Measurements from ENCODE around the gene DCX.
"Not testable (repeated sequence)": the region's sequence is repeated elsewhere in the genome, so short reads cannot be mapped to it uniquely, and the experiment has no call there.

The DCX gene

GRCh38 chrX:111372086-111372485 lies 39.9 kb downstream of the DCX start:
- DNase-seq (ENCODE audit: low read depth in 2 of 2): no peak

GRCh38 chrX:111365770-111366325 lies 46.1 kb downstream of the DCX start:
- no peak for DNase-seq (ENCODE audit: low read depth in 2 of 2)

- DNase-seq (ENCODE audit: low read depth in 2 of 2): no peak
Observed at GRCh38 chrX:111363741-111364140, 48.3 kb downstream of the DCX start.

- no peak for DNase-seq (ENCODE audit: low read depth in 2 of 2)
Observed at GRCh38 chrX:111361751-111362150, 50.2 kb downstream of the DCX start.

GRCh38 chrX:111360839-111361238 lies 51.2 kb downstream of the DCX start:
- no peak for DNase-seq (ENCODE audit: low read depth in 2 of 2)

- no peak for DNase-seq (ENCODE audit: low read depth in 2 of 2)
Observed at GRCh38 chrX:111355523-111356115, 56.4 kb downstream of the DCX start.

- no peak for DNase-seq (ENCODE audit: low read depth in 2 of 2)
Observed at GRCh38 chrX:111354496-111354895, 57.5 kb downstream of the DCX start.

GRCh38 chrX:111353793-111354192 lies 58.2 kb downstream of the DCX start:
- no peak for DNase-seq (ENCODE audit: low read depth in 2 of 2)

GRCh38 chrX:111352424-111352823 lies 59.6 kb downstream of the DCX start:
- DNase-seq (ENCODE audit: low read depth in 2 of 2): no peak

GRCh38 chrX:111349934-111350333 lies 62.1 kb downstream of the DCX start:
- no peak for DNase-seq (ENCODE audit: low read depth in 2 of 2)

GRCh38 chrX:111349101-111349500 lies 62.9 kb downstream of the DCX start:
- DNase-seq (ENCODE audit: low read depth in 2 of 2): no peak

GRCh38 chrX:111348429-111348828 lies 63.6 kb downstream of the DCX start:
- DNase-seq (ENCODE audit: low read depth in 2 of 2): no peak

- not testable (repeated sequence) for DNase-seq (ENCODE audit: low read depth in 2 of 2)
Observed at GRCh38 chrX:111346150-111346549, 65.8 kb downstream of the DCX start.

GRCh38 chrX:111340054-111340453 lies 71.9 kb downstream of the DCX start:
- no peak for DNase-seq (ENCODE audit: low read depth in 2 of 2)

GRCh38 chrX:111339212-111339611 lies 72.8 kb downstream of the DCX start:
- DNase-seq (ENCODE audit: low read depth in 2 of 2): no peak

GRCh38 chrX:111338095-111338698 lies 73.8 kb downstream of the DCX start:
- no peak for DNase-seq (ENCODE audit: low read depth in 2 of 2)

- no peak for DNase-seq (ENCODE audit: low read depth in 2 of 2)
Observed at GRCh38 chrX:111337067-111337637, 74.8 kb downstream of the DCX start.

GRCh38 chrX:111336141-111336540 lies 75.9 kb downstream of the DCX start:
- no peak for DNase-seq (ENCODE audit: low read depth in 2 of 2)

GRCh38 chrX:111329370-111329769 lies 82.6 kb downstream of the DCX start:
- DNase-seq (ENCODE audit: low read depth in 2 of 2): no peak

GRCh38 chrX:111328858-111329257 lies 83.1 kb downstream of the DCX start:
- DNase-seq (ENCODE audit: low read depth in 2 of 2): no peak

- DNase-seq (ENCODE audit: low read depth in 2 of 2): no peak
Observed at GRCh38 chrX:111322231-111322855, 89.6 kb downstream of the DCX start.

- DNase-seq (ENCODE audit: low read depth in 2 of 2): no peak
Observed at GRCh38 chrX:111319451-111319850, 92.5 kb downstream of the DCX start.

- no peak for DNase-seq (ENCODE audit: low read depth in 2 of 2)
Observed at GRCh38 chrX:111318901-111319300, 93.1 kb downstream of the DCX start.
